GM21367 (cell line): Measurements from ENCODE around the gene VWF.
"Not testable (repeated sequence)": the region's sequence is repeated elsewhere in the genome, so short reads cannot be mapped to it uniquely, and the experiment has no call there.

Experiments
- ATAC-seq: cut with Tn5 transposase; IDR thresholded peaks from one replicate; pipeline ENCODE4 v1.9.1; 2021; ENCODE audit not compliant: unreplicated experiment

The VWF gene

DNA sequence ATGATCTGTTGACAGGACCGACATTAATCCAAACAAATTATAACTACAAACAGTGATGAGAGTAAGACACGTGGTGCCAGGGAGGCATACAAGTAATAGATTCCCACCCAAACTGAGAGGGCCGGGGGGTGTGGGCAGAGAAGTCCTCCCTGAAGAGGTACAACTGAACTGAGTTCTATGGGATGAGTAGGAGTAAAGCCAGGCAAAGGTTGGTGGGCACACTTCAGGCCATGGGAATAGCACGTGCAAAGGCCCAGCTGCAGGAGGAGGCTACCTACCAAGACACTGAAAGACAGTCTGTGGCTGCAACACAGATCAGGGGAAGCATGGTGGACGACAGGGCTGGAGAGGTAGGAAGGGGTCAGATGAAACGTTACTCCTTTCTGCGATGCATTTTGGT is 22.0 kb upstream of the VWF start:
- ATAC-seq: no peak

- no peak for ATAC-seq
These were observed 21.1 kb upstream of the VWF start for GRCh38 chr12:6145564-6145963.

DNA sequence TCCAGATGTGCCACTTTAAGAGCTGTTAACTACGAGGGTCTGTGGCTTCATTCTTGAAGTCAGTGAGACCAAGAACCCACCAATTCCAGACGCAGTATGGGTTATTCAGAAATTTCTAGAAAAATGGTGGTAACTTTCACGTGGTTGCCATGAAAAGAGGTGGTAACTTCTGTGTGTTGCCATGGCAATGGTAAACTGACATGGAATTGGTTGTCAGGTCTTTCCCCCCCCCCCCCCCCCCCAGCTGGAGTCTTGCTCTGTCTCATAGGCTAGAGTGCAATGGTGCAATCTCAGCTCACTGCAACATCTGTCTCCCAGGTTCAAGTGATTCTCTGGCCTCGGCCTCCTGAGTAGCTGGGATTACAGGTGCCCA is 18.8 kb upstream of the VWF start:
- ATAC-seq: no peak

DNA sequence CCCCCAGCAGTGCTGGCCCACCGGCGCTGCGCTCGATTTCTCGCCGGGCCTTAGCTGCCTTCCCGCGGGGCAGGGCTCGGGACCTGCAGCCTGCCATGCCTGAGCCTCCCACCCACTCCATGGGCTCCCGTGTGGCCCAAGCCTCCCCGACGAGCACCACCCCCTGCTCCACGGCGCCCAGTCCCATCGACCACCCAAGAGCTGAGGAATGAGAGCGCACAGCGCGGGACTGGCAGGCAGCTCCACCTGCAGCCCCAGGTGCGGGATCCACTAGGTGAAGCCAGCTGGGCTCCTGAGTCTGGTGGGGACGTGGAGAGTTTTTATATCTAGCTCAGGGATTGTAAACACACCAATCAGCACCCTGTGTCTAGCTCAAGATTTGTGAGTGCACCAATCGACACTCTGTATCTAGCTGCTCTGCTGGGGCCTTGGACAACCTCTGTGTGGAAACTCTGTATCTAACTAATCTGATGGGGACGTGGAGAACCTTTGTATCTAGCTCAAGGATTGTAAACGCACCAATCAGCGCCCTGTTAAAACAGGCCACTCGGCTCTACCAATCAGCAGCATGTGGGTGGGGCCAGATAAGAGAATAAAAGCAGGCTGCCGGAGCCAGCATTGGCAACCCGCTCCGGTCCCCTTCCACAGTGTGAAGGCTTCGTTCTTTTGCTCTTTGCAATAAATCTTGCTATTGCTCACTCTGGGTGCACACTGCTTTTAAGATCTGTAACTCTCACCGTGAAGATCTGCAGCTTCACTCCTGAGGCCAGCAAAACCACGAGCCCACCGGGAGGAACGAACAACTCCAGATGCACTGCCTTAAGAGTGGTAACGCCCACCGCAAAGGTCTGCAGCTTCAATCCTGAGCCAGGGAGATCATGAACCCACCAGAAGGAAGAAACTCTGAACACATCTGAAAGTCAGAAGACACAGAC is 18.2 kb upstream of the VWF start:
- ATAC-seq: not testable (repeated sequence)

- not testable (repeated sequence) for ATAC-seq
These were observed 17.4 kb upstream of the VWF start for GRCh38 chr12:6141731-6142367.

DNA sequence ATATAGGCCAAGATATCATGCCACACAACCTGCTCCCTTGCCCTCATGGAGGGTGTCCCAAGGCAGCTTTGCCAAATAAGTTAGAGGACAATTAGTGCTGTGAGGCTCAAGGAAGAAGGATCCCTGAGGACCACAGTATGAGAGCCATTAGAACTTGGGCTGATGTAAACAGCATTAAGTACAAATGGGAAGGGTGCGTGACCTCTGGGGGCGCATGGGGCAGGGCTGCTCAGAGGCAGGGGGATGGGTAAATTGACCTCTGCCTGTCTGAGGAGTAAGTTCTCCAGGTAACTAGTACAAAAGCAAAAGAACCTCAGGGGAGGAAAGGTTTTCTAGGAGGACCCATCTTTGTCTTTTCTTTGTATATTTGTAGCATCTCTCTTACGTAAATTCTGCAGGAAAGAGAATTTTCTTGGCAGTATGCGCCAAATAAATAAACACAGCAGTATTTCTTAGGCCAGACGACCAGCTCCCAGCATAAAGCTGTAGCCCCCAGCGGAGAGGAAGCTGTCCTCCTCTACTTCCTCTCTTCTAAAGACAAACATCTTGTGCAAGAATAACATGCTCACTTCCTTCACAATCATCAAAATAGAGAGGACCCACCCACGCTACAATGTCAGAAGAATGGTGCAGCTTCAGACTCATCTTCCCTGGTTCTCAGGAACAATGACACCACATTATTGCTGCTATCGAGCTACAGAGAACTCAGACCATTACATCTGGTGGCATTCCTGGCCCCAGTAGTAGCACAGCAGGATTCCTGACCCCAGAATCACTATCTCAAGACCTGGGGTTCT is 16.4 kb upstream of the VWF start:
- no peak for ATAC-seq

DNA sequence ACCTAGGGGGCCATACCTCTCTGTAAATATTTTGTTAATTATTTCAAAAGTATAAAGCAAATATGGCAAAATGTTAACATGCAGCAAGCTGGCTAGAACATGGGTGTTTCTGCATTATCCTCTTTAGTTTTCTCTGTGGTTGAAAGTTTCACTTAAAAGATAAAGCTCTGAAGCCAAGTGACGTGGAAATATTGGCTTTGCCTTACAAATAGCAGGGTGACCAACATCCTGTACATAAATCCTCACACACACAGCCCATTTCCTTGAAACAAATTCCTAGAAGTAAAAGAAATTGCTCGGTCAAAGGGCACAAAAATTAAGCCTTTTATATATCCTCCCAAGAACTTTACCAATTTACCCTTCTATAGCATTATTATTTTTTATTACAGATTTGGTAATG is 10.6 kb upstream of the VWF start:
- ATAC-seq: no peak

DNA sequence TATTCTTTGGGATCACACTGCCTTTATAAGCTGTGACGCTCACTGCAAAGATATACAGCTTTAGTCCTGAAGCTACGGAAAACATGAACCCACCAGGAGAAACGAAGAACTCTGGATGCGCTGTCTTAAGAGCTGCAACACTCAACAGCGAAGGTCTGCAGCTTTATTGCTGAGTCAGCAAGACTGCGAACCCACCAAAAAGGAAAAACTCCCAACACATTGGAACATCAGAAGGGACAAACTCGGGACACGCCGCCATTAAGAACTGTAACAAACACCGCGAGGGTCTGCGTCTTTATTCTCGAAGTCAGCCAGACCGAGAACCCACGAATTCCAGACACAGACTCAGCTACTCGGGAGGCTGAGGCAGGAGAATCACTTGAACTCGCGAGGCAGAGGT is 9.2 kb upstream of the VWF start:
- no peak for ATAC-seq

DNA sequence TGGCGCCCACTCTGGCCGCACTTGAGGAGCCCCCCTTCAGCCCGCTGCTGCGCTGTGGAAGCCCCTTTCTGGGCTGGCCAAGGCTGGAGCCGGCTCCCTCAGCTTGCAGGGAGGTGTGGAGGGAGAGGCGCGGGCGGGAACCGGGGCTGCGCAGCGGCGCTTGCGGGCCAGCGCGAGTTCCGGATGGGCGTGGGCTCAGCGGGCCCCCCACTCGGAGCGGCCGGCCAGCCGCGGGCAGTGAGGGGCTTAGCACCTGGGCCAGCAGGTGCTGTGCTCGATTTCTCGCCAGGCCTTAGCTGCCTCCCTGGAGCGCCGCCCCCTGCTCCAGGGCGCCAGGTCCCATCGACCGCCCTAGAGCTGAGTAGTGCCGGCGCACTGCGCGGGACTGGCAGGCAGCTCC is 8.0 kb upstream of the VWF start:
- ATAC-seq: no peak

GRCh38 chr12:6125310-6125608 is 789 bp upstream of the VWF start:
- ATAC-seq: no peak

DNA sequence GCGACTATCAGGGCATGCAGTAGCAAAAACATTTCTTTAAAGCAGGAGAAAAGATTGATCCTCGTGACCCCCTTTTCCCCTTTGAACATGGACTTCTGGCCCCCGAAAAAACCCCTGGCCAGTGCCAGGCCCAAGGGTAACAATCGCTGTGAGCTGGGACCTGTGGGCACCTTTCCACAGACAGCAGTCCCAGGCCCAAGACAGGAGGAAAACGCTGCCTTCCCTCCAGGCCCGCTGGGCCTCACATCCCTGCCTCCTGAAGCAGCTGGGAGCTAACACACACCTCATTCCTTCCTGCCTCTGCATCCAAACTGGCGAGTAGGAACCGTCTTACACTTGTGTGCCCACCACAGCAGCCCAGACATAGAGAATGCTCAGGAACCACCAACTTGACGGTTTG is 1.2 kb downstream of the VWF start:
- no peak for ATAC-seq

- ATAC-seq: no peak
These were observed 2.3 kb downstream of the VWF start for GRCh38 chr12:6122201-6122600.

DNA sequence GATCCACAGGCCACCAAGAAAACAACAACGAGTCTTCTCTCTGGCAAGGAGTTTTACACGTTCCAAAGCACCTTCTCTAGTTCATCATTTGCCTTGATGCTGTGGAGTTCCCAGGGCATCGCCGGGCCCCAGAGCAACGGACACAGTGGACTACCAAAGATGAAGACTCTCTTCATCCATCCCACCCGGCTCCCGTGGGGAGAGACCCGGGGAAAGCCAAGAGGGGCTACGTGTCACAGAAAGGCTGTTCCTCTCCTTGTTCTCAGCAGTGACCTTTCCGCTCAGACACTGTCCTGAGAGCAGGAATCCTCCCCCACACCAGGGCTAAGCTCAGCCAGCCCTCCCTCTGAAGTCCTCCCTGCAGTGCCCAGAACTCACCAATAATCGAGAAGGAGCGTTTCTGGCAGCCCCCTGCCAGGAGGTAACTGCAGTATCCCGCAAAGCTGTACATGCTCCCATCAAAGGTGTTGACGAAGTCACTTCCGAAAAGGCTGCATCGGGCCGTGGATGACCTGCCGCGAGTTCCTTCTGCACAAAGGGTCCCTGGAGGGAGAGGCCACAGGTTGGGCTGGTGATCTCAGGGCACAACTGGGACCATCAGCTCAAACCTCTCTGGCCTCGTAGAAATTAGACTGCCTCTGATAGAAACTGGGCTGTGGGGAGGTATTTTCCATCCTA is 3.5 kb downstream of the VWF start:
- no peak for ATAC-seq

DNA sequence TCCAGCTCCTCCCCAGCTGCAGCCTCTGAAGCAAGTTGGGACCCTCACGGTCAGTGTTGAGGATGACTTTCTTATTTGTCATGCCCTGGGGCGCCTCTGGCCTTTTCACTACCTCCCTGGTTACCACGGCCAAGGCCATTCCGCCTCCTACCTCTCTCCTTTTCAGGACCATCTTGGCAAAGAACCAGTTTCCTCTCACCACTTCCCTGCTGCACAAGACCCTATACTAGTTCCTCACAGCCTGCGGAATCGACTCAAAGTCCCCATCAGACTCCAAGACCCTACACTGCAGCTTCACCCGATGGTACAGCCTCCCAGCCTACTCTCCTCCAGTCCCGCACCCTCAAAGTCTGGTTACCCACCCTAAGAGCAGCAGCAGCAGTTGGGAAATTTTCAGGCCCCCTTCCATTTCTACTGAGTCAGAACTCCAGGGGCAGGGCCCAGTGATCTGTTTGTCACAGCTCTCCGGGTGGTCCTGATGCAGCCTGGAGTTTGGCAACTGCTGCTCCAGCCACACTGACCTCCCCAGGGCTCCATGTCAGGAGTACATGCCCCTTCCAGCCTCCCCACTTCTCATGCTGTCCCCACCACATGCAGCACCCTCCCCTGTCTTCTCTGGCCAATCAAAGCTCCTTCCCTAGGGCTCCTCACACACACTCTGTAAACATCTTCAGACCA is 5.4 kb downstream of the VWF start:
- ATAC-seq: no peak

GRCh38 chr12:6116471-6117021 is 7.9 kb downstream of the VWF start:
- no peak for ATAC-seq

DNA sequence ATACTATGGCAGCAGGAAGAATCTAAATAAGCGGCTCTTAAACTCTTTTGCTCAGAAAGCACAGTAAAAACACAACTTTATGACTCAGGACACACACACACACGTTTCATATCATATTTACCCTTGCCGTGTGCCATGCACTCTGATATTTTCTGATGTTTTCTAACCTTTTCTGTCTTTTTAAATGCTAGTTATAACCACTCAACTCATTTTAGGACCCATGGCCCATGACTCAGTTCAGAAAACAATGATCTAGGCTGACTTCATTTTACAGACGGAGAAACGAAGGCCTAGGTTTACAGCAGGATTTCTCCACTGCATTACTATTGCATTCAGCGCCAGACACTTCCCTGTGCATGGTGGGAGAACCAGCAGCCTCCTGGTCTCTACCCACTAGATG is 9.1 kb downstream of the VWF start:
- ATAC-seq: no peak

GRCh38 chr12:6114476-6114870 is 10.0 kb downstream of the VWF start:
- no peak for ATAC-seq

- ATAC-seq: no peak
These were observed 10.6 kb downstream of the VWF start for GRCh38 chr12:6113691-6114475.

DNA sequence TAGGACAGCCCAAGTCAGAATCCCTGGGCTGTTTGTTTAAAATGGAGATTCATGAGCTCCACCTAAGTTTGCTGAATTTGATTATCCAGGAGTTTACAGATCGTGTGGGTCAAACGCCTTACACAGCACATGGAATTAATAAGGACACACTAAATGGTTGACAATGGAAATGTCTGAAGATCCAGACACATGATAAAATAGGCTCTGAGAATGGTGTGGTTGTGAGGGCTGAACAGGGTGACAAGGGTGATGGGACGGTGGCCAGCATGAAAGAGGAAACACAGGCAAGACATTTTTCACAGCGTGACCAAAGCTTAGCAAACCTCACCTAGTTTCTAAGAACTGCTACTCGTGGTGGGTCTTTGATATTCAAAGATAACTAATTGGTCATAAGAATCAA is 12.5 kb downstream of the VWF start:
- no peak for ATAC-seq

DNA sequence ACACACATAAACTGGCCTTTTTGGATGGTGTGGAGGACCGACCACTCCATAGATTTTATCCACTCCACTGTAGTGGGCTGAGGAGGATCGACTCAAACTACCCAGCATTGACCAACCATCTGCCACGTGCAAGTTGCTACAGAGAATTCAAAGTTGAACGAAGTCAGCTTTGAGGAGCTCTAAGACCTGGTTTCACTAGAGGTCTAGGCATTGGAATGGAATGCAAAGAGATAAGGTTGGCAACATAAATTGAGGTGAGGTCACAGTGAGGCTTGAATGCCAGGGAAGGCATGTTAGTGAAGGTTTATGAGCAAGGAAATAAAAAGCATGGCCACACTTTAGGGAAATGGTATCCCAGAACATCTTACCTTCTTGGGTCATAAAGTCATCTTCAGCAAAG is 14.5 kb downstream of the VWF start:
- ATAC-seq: no peak
